Activated CD4-positive, alpha-beta T cell treated with anti-CD3 and anti-CD28 coated beads for 36 hours (primary cell): ENCODE data around the gene GNE. TPM values are rescaled to one million over a fixed set of nuclear protein-coding genes. Genes with fewer than 3 reads are reported as not detected.
"Not testable (repeated sequence)": the region's sequence is repeated elsewhere in the genome, so short reads cannot be mapped to it uniquely, and the experiment has no call there.

ENCODE experiments used
- ATAC-seq: fragments of 200-7000 bp; cut with Tn5 transposase; one replicate; pipeline ENCODE4 v1.10.0; 2021; ENCODE audit warnings: mild to moderate bottlenecking, moderate library complexity
- CTCF ChIA-PET: fragments of 350-600 bp; sonication (Branson Sonifier 250); formaldehyde crosslinking; loops from one replicate; lab custom pipeline; 2021; ENCODE audit warnings: antibody characterized with exemption; lab: Charles Lee
- POLR2A ChIA-PET: fragments of 350-600 bp; sonication (Branson Sonifier 250); formaldehyde crosslinking; loops from one replicate; lab custom pipeline; 2021; ENCODE audit warnings: antibody characterized with exemption, inconsistent platforms; lab: Charles Lee
- DNase-seq: peaks from one replicate; pipeline ENCODE4 v3.0.0-alpha.2; 2020
- H3K27ac Mint-ChIP-seq: one replicate; pipeline ENCODE4 v1.8.0; 2021; ENCODE audit warnings: mixed read lengths
- H3K27me3 Mint-ChIP-seq: one replicate; pipeline ENCODE4 v1.8.0; 2021; ENCODE audit warnings: mixed read lengths
- H3K36me3 Mint-ChIP-seq: one replicate; pipeline ENCODE4 v1.8.0; 2021; ENCODE audit warnings: low read depth, mixed read lengths
- H3K4me1 Mint-ChIP-seq: one replicate; pipeline ENCODE4 v1.8.0; 2021; ENCODE audit warnings: mixed read lengths
- H3K4me3 Mint-ChIP-seq: one replicate; pipeline ENCODE4 v1.8.0; 2021; ENCODE audit warnings: mild to moderate bottlenecking, moderate library complexity, mixed read lengths
- H3K9me3 Mint-ChIP-seq: one replicate; pipeline ENCODE4 v1.8.0; 2021; ENCODE audit warnings: low read depth, mixed read lengths
- intact Hi-C, 2 experiments: fragments of 100-400 bp; cut with DNase I in 1 of 2; cut with micrococcal nuclease in 1 of 2; formaldehyde crosslinking; loops; one replicate each; pipeline versions ENCODE4 v1.14.2 to v1.15.1; 2022 to 2024; cut with DNase I, micrococcal nuclease
- total RNA-seq, 2 experiments: library from RNA; stranded (reverse); gene quantifications; one replicate each; pipeline ENCODE4 v1.2.3, GENCODE V29; 2021

Gene GNE
- total RNA-seq, 2 experiments from 2014 or later: 17.0 to 19.0 TPM

DNA sequence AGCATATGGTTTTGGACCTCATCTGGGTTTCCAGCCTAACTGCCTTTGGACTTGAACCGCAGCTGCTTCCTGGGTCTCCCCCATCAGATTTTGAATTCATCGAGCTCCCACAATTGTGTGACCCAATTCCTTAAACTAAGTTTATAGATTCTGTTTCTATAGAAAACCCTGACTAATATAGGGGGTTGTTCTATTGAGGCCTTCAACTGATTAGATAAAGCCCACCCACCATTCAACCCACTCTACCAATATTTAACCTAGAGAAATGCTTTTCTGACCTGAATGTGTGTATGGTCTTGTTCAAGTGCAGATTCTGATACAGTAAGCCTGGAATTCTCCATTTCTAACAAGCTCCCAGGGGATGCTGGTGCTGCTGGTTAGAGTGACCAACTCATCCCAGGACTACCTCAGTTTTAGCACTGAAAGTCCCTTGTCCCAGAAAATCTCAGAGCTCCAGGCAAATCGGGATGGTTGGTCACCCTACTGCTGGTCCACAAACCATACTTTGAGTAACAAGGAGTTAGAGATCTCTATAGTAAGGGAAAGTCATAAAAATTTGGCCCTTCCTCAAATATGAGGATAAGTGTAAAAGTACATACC, 31.7 kb upstream of the GNE start:
- no peaks in the 10 kb centered on the region for H3K9me3 Mint-ChIP-seq
- intact Hi-C loops: loop anchor here in 1 of 2 experiments (10.0 kb wide), 1 partner anchor 65 kb away; no protein-coding TSS in a partner anchor
- no peaks in the 10 kb centered on the region for H3K4me1 Mint-ChIP-seq
- H3K36me3 Mint-ChIP-seq: no peaks in the 10 kb centered on the region
- no peak overlapping the region for H3K4me3 Mint-ChIP-seq
- ChIA-PET POLR2A (interaction anchor here (0.8 kb wide), 1 partner anchor 83 kb away, joined by 3 read pairs; no protein-coding TSS in a partner anchor), CTCF (interaction anchor here (1.6 kb wide), 1 partner anchor 117 kb away, joined by 3 read pairs; no protein-coding TSS in a partner anchor)
- H3K27ac Mint-ChIP-seq: no peak overlapping the region
- no peak for DNase-seq
- ATAC-seq: no peak
- H3K27me3 Mint-ChIP-seq: no peaks in the 10 kb centered on the region

DNA sequence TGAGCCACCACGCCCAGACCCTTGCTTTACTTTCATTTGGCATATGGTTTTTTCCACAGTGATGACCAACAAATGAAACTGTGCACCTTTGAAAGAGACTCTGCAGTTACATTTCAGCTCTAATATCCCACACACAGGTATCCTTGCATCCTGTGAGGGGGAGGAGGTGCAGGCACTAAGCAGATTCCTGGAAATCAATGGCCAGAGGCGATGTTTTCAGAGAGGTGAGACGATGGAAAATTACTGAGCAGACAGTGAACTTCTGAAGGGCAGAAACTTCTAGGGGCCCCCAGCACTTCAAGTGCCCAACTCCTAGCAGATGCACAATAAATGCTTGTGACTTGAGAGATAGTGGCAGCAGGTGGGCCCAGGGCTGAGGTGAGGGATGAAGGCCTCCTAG, 29.8 kb upstream of the GNE start:
- Mint-ChIP-seq H3K27ac (no peak overlapping the region), H3K4me1 (no peaks in the 10 kb centered on the region), H3K27me3 (no peaks in the 10 kb centered on the region), H3K36me3 (no peaks in the 10 kb centered on the region), H3K4me3 (no peak overlapping the region), H3K9me3 (no peaks in the 10 kb centered on the region)
- ATAC-seq (no peak), DNase-seq (no peak)
- ChIA-PET CTCF (no interaction called here), POLR2A (no interaction called here)
- intact Hi-C loops: loop anchor here in 1 of 2 experiments (10.0 kb wide), 1 partner anchor 63 kb away; no protein-coding TSS in a partner anchor

DNA sequence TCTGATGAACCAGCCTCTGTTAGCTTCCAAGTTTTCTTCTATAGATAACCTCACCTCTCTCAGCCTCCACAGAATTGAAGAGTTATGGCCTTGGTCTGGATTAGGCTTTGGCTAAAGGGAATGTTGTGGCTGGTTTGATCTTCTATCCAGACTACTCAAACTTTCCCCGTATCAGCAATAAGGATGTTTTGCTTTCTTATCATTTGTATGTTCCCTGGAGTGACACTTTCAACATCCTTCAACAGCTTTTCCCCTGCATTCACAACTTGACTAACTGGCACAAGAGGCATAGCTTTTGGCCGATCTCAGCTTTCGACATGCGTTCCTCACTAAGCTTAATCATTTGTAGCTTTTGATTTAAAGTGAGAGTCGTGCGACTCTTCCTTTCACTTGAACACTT, 28.1 kb upstream of the GNE start:
- no peak overlapping the region for H3K27ac Mint-ChIP-seq
- DNase-seq (no peak), ATAC-seq (no peak)
- H3K36me3 Mint-ChIP-seq: no peaks in the 10 kb centered on the region
- no peaks in the 10 kb centered on the region for H3K27me3 Mint-ChIP-seq
- CTCF ChIA-PET: interaction anchor here (0.5 to 1.8 kb wide), 6 partner anchors 9 to 317 kb away, joined by 3 to 6 read pairs (median 4); no protein-coding TSS in a partner anchor
- no peaks in the 10 kb centered on the region for H3K4me1 Mint-ChIP-seq
- no peaks in the 10 kb centered on the region for H3K9me3 Mint-ChIP-seq
- H3K4me3 Mint-ChIP-seq: no peak overlapping the region
- POLR2A ChIA-PET: no interaction called here
- intact Hi-C loops: loop anchor here in 1 of 2 experiments (10.0 kb wide), 1 partner anchor 62 kb away; no protein-coding TSS in a partner anchor

DNA sequence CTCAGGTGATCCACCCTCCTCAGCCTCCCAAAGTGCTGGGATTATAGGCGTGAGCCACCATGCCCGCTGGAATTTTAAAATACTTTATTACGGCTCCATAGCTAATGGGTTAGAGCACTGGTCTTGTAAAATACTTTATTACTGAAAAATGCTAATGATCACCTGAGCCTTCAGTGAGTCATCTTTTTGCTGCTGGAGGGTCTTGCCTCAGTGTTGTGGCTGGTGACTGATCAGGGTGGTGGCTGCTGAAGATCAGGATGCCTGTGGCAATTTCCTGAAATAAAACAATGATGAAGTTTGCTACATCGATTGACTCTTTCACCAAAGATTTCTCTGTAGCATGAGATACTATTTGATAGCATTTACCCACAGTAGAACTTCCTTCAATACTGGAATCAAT, 26.0 kb upstream of the GNE start:
- ATAC-seq (no peak), DNase-seq (no peak)
- H3K27me3 Mint-ChIP-seq: no peaks in the 10 kb centered on the region
- CTCF ChIA-PET: no interaction called here
- POLR2A ChIA-PET: no interaction called here
- H3K27ac Mint-ChIP-seq: no peak overlapping the region
- intact Hi-C loops: loop anchor here in 1 of 2 experiments (10.0 kb wide), 1 partner anchor 59 kb away; no protein-coding TSS in a partner anchor
- no peaks in the 10 kb centered on the region for H3K9me3 Mint-ChIP-seq
- H3K36me3 Mint-ChIP-seq: no peaks in the 10 kb centered on the region
- no peaks in the 10 kb centered on the region for H3K4me1 Mint-ChIP-seq
- H3K4me3 Mint-ChIP-seq: no peak overlapping the region

DNA sequence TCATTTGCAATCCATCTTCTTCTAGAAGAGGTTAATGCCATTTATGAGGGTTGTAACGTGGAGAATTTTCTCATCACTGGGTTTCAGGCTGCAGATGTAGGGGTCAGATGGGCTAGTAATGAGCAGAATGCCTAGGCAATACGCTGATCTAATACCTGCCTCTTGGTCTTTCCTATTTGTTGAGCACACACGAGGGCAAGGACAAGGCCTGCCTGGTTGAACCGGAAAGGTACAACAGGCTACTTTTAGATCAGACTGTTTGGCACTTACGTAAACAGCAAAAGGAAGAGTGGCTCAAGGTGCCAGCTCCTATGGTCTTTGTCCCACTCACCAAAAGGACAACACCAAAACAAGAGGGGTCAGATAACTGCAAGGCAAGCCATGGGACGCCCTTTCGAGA, 24.0 kb upstream of the GNE start:
- POLR2A ChIA-PET: no interaction called here
- Mint-ChIP-seq H3K27ac (no peak overlapping the region), H3K9me3 (no peaks in the 10 kb centered on the region), H3K4me1 (no peaks in the 10 kb centered on the region), H3K4me3 (no peak overlapping the region), H3K36me3 (no peaks in the 10 kb centered on the region), H3K27me3 (no peaks in the 10 kb centered on the region)
- DNase-seq: no peak
- CTCF ChIA-PET: interaction anchor here (0.7 kb wide), 1 partner anchor 35 kb away, joined by 3 read pairs; no protein-coding TSS in a partner anchor
- intact Hi-C loops: loop anchor here in 1 of 2 experiments (10.0 kb wide), 1 partner anchor 57 kb away; no protein-coding TSS in a partner anchor
- no peak for ATAC-seq

DNA sequence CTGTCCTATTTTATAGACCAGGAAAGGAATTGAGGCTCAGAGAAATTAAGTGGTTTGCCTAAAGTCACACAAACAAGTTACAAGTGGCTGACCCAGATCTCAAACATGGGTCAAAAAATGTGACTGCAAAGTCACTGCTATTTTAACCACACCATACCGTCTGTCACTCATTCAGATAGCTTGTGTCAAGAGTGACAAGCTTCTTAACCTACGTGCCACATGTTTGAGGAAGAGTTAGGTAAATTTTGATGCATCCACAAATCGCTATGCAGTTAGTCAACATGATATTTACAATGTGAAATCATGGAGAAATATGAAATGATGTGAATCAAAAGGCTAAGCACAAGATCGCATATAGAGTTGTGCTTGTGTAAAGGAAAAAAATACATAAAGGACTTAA, 22.7 kb upstream of the GNE start:
- H3K27ac Mint-ChIP-seq: no peak overlapping the region
- POLR2A ChIA-PET: interaction anchor here (0.7 kb wide), 1 partner anchor 23 kb away, joined by 4 read pairs; no protein-coding TSS in a partner anchor
- peaks cover 3% of the 10 kb centered on the region for H3K4me1 Mint-ChIP-seq
- H3K9me3 Mint-ChIP-seq: no peaks in the 10 kb centered on the region
- H3K36me3 Mint-ChIP-seq: no peaks in the 10 kb centered on the region
- no peaks in the 10 kb centered on the region for H3K27me3 Mint-ChIP-seq
- CTCF ChIA-PET: interaction anchor here (0.6 kb wide), 1 partner anchor 124 kb away, joined by 4 read pairs; no protein-coding TSS in a partner anchor
- ATAC-seq (no peak), DNase-seq (no peak)
- intact Hi-C loops: loop anchor here in 1 of 2 experiments (10.0 kb wide), 1 partner anchor 56 kb away; no protein-coding TSS in a partner anchor
- no peak overlapping the region for H3K4me3 Mint-ChIP-seq

DNA sequence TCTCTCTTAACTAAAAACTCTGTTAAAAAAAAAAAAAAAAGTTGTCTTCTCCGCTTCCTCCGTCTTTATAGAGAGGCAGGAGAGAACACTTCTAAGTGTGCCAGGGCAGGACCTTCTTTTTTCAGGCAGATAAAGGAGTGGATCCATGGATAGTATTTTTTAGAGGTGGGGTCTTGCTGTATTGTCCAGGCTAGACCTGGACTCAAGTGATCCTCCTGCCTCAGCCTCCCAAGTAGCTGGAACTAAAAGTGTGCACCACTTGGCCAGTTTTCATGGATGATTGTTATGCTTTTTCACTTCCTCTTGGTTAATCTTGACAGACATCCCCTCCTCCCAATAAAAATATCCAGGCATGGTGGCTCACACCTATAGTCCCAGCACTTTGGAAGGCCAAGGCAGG, 20.0 kb upstream of the GNE start:
- no peak overlapping the region for H3K4me3 Mint-ChIP-seq
- no peaks in the 10 kb centered on the region for H3K9me3 Mint-ChIP-seq
- H3K27me3 Mint-ChIP-seq: no peaks in the 10 kb centered on the region
- ChIA-PET POLR2A (no interaction called here), CTCF (no interaction called here)
- H3K4me1 Mint-ChIP-seq: peaks cover 3% of the 10 kb centered on the region
- ATAC-seq (no peak), DNase-seq (no peak)
- no peaks in the 10 kb centered on the region for H3K36me3 Mint-ChIP-seq
- H3K27ac Mint-ChIP-seq: no peak overlapping the region
- intact Hi-C loops: no loop called here

DNA sequence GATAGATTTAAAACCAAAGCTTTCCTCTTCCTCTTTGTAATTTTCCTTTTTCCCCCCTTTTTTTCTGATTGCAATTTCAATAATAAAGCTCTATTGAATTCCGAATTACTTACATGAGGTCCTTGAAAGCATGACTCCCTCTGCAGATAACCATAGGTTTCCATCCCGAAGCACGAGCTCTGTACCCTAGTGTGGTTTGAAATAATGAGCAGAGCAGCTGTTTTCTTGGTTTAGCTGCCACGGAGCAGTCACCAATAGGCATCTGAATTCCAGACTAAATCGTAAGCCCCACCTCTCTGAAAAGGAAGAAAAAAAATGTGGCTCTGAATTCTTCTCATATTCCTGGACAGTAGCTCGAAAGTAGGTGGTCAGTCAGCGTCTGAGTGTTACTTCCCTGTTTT, 18.5 kb upstream of the GNE start:
- CTCF ChIA-PET: interaction anchor here (0.6 kb wide), 1 partner anchor 15 kb away, joined by 3 read pairs; no protein-coding TSS in a partner anchor
- no peak overlapping the region for H3K4me3 Mint-ChIP-seq
- POLR2A ChIA-PET: no interaction called here

DNA sequence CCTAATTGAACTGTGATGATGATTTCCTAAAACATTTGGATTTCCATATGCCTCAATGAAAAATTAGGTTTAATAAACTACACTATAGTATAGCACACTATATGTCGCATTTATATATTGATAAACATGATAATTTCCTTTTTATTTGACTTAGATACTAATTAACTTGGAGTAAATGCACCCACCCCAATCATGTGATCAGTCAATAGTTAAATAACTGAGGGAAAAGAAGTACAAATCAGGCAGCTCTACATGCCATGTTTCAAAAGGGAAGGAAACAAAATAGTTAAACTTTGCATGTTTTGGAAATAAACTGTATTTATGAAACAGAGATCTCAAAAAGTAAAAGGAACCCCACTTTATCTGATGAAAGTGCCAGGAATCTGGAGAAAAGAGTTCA, 18.0 kb upstream of the GNE start:
- H3K36me3 Mint-ChIP-seq: no peaks in the 10 kb centered on the region
- peaks cover 3% of the 10 kb centered on the region for H3K4me1 Mint-ChIP-seq
- intact Hi-C loops: no loop called here
- H3K27ac Mint-ChIP-seq: no peak overlapping the region
- ChIA-PET CTCF (interaction anchor here (0.6 to 0.7 kb wide), 2 partner anchors 15 to 29 kb away, joined by 3 read pairs; no protein-coding TSS in a partner anchor), POLR2A (no interaction called here)
- ATAC-seq: no peak
- H3K9me3 Mint-ChIP-seq: no peaks in the 10 kb centered on the region
- no peak for DNase-seq
- no peak overlapping the region for H3K4me3 Mint-ChIP-seq
- no peaks in the 10 kb centered on the region for H3K27me3 Mint-ChIP-seq

More for the DNA sequence above, 18.5 kb upstream of the GNE start:
- DNase-seq (no peak), ATAC-seq (no peak)
- Mint-ChIP-seq H3K27ac (no peak overlapping the region), H3K9me3 (no peaks in the 10 kb centered on the region), H3K36me3 (no peaks in the 10 kb centered on the region), H3K4me1 (peaks cover 3% of the 10 kb centered on the region), H3K27me3 (no peaks in the 10 kb centered on the region)
- intact Hi-C loops: no loop called here

DNA sequence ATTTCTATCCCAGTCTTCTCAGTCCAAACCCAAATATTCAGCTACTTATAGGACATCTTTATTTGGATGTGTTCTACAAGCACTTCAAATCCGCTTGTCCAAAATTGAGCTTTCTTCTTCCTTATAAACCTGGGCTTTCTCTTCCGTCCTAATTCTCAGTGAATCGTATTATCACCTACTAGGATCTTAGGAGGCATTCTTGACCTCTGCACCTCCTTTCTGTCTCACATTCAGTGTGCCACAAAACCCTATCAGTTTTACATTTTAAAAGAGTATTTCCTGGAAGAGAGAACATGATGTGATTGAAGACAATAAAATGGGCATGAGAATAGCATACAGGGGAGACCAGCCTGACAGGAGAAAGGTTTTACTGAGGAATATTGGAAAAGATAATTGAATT, 16.8 kb upstream of the GNE start:
- ATAC-seq (no peak), DNase-seq (no peak)
- intact Hi-C loops: no loop called here
- Mint-ChIP-seq H3K4me1 (peaks cover 3% of the 10 kb centered on the region), H3K36me3 (no peaks in the 10 kb centered on the region), H3K27ac (no peak overlapping the region), H3K27me3 (no peaks in the 10 kb centered on the region), H3K4me3 (no peak overlapping the region), H3K9me3 (no peaks in the 10 kb centered on the region)
- POLR2A ChIA-PET: no interaction called here
- CTCF ChIA-PET: interaction anchor here (1.3 kb wide), 1 partner anchor 54 kb away, joined by 3 read pairs; no protein-coding TSS in a partner anchor

DNA sequence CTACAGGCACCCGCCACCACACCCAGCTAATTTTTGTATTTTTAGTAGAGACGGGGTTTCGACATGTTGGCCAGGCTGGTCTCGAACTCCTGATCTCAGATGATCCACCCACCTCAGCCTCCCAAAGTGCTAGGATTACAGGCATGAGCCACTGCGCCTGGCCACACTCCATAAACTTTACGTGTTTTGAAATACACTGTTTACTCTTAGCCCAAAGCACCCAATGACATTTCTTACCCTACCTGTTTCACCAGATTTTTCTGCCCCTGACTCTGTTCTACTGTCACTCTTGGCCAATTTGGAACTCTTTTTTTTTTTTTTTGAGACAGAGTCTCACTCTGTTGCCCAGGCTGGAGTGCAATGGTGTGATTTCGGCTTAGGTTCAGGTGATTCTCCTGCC, 15.1 kb upstream of the GNE start:
- DNase-seq, H3K36me3 Mint-ChIP-seq, H3K9me3 Mint-ChIP-seq, intact Hi-C loops, H3K4me1 Mint-ChIP-seq, ATAC-seq, H3K4me3 Mint-ChIP-seq, H3K27ac Mint-ChIP-seq, POLR2A ChIA-PET, H3K27me3 Mint-ChIP-seq: not testable (repeated sequence)
- CTCF ChIA-PET: interaction anchor here (1.0 kb wide), 1 partner anchor 22 kb away, joined by 3 read pairs; no protein-coding TSS in a partner anchor
